Fibroblast of villous mesenchyme (primary cell): ENCODE measurements around the gene MLLT3. TPM values are rescaled to one million over a fixed set of nuclear protein-coding genes. Genes with fewer than 3 reads are reported as not detected.
A peak's percentile ranks its signal among the peaks of the same experiment; 100 is the strongest.

Experiments used
- DNase-seq: peaks from one replicate; pipeline ENCODE4 v3.0.0-alpha.2; 2010; ENCODE audit warnings: low read depth
- H3K4me3 ChIP-seq: 2 replicates; pipeline ENCODE4 v1.5.1; 2011; ENCODE audit warnings: low read depth, mild to moderate bottlenecking, low read length
- total RNA-seq: library from RNA; depleted of rRNA; stranded (reverse); fragments of >200 nt; gene quantifications from 2 replicates; pipeline ENCODE4 v1.2.3, GENCODE V29; 2012
- TF ChIP-seq, protein P1 (sequence below): IDR thresholded peaks from 2 replicates; pipeline ENCODE4 v1.5.1; 2012; ENCODE audit warnings: low read depth, mild to moderate bottlenecking, low read length; ENCODE audit not compliant: insufficient read depth

Gene MLLT3
- total RNA-seq, 1 donor: 44.9 TPM

DNA sequence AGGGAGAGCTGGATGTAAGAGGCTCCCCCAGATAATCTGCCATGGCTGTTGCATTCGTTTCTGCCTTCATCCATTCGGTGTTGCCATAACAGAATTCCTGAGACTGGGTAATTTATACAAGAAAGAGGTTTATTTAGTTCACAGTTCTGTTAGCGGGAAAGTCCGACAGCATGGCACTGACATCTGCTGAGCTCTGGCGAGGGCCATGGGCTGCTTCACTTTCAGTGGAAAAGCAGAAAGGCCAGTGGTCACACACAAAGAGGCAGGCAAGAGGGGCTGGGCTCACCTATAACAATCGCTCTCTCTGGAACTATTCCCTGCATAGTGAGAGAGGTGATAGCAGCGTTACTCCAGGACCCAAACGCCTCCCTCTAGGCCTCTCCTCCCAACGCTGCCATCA, 305.9 kb downstream of the MLLT3 start:
- no peak for DNase-seq
- TF ChIP-seq, protein P1, sequence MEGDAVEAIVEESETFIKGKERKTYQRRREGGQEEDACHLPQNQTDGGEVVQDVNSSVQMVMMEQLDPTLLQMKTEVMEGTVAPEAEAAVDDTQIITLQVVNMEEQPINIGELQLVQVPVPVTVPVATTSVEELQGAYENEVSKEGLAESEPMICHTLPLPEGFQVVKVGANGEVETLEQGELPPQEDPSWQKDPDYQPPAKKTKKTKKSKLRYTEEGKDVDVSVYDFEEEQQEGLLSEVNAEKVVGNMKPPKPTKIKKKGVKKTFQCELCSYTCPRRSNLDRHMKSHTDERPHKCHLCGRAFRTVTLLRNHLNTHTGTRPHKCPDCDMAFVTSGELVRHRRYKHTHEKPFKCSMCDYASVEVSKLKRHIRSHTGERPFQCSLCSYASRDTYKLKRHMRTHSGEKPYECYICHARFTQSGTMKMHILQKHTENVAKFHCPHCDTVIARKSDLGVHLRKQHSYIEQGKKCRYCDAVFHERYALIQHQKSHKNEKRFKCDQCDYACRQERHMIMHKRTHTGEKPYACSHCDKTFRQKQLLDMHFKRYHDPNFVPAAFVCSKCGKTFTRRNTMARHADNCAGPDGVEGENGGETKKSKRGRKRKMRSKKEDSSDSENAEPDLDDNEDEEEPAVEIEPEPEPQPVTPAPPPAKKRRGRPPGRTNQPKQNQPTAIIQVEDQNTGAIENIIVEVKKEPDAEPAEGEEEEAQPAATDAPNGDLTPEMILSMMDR: no peak
- H3K4me3 ChIP-seq: no peak overlapping the region

DNA sequence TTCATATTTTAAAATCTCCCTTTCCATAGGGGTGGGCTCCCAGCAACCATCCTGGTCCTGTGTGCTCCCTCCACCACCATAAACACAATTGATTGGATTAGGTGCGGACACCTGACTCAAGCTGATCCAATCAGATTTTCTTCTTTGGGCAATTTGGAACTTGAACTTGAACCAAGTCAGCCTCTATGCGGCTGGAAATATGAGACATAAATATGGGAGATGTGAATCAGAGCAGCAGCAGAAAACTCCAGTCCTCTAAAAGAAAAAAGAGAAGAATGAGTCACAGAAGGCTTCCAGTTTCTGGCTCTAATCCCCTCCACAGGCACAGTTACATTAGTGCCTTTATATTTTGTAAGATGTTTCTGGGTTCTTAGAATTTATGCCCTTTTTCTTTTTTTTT, 306.6 kb downstream of the MLLT3 start:
- TF ChIP-seq, protein P1: no peak
- no peak overlapping the region for H3K4me3 ChIP-seq
- DNase-seq: peak; percentile 64

DNA sequence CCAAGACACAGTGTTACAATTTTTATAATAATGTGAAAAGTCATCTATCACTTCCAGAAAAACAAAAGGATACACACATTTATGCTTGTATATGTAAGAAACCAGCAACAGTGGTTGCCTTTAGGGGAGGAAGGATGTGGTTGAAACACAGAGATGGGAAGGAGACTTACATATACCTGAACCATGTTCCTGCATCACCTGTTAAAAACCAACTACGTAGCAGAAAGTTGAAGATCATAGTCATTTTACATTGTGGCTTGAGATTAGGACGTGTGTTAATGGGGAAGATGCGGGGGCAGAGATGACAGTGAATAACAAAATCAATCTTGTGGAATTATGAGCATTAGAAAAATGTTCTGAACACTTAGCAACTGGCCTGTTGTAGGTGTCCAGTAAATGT, 307.3 kb downstream of the MLLT3 start:
- TF ChIP-seq, protein P1: no peak
- no peak for DNase-seq
- no peak overlapping the region for H3K4me3 ChIP-seq

DNA sequence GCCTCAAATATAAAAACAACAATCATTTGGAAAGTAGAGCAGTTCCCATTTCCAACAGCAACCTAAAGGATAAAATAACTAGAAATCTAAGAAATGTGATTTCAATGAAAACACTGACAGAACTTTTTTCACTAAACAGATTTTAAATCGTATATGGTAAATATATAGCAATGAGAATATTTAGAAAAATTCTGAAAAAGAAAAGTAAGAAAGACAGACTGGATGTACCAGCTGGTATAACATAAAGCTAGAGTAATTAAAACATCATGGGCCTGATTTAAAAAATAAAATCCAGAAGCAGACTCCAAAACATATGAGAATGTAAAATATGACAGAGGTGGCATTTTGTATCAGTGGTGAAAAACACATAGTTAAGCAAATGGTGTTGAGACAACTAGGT, 308.9 kb downstream of the MLLT3 start:
- no peak overlapping the region for H3K4me3 ChIP-seq
- DNase-seq: no peak
- TF ChIP-seq, protein P1: no peak

DNA sequence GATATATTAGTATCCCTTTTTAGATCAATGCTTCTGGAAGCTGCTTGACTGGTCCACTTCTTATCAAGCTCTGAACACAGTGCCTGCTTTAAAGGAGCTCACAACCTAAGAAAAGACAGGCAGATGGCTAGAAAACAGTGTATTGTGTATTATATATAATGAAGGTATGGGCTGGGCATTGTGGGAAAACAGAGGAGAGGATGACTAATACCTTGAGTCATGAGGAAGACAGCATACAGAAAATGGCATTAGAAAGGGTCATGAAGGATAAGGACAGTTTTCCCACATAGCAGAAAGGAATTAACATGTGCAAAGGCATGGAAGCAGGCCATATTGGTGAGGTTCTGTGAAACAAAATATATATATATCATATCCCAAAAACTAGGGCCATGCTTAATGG, 309.6 kb downstream of the MLLT3 start:
- TF ChIP-seq, protein P1: no peak
- DNase-seq: no peak
- no peak overlapping the region for H3K4me3 ChIP-seq

DNA sequence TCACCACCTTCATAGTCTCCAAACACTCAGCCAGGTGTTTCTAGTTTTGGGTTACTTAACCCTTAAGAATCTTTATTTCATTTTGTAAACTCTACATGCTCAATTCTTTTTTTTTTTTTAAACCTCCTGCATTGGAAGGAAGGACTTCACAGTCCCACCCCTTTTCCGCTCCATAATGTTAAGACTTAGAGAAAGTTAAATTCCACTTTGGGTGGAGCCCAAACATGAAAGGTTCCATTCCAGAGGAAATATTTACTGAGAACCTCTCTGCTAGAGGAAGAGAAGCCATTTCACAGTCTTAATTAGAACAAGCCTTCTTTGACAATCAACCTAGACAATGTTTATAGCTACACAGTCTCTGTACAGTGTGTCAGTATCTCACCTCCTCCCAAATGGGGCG, 312.3 kb downstream of the MLLT3 start:
- TF ChIP-seq, protein P1: no peak
- DNase-seq: no peak
- no peak overlapping the region for H3K4me3 ChIP-seq

DNA sequence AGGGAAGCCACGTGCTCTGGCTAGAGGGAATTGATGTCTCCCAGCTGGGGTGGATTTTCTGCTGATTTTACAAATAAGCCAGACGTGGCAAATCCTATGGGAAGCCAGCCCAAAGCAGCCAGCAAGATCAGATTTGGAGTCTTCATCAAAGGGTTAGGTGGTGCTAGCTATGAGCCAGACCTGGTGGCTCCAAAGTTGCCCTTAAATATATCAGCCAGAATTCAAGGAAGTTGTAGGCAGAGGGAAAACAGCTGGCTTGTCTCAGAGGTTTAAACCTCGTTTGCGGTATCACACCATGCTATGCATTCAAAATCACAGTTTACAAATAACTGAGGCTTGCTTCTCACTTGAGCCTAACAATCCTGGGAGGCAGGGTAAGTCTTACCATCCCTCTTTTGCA, 313.2 kb downstream of the MLLT3 start:
- H3K4me3 ChIP-seq: no peak overlapping the region
- DNase-seq: peak; percentile 85
- TF ChIP-seq, protein P1: no peak
